Activated naive CD4-positive, alpha-beta T cell treated with anti-CD3 and anti-CD28 coated beads, Interleukin-2, amount 50 U/mL, for 24 hours (primary cell): ENCODE results near the gene GFRA1.

Source experiments
- H3K27ac Mint-ChIP-seq: one replicate; pipeline ENCODE4 v1.8.0; 2021; ENCODE audit warnings: mild to moderate bottlenecking, mixed read lengths
- H3K27me3 Mint-ChIP-seq: one replicate; pipeline ENCODE4 v1.8.0; 2021; ENCODE audit warnings: mixed read lengths
- H3K36me3 Mint-ChIP-seq: one replicate; pipeline ENCODE4 v1.8.0; 2021; ENCODE audit warnings: mixed read lengths
- H3K4me1 Mint-ChIP-seq: one replicate; pipeline ENCODE4 v1.8.0; 2021; ENCODE audit warnings: mixed read lengths
- H3K4me3 Mint-ChIP-seq: one replicate; pipeline ENCODE4 v1.8.0; 2021; ENCODE audit warnings: mild to moderate bottlenecking, mixed read lengths
- H3K9me3 Mint-ChIP-seq: one replicate; pipeline ENCODE4 v1.8.0; 2021; ENCODE audit warnings: mixed read lengths

GFRA1 gene

GRCh38 chr10:116281775-116282174 is 8.8 kb upstream of the GFRA1 start:
- Mint-ChIP-seq H3K4me1 (no peaks in the 10 kb centered on the region), H3K9me3 (peaks cover 8% of the 10 kb centered on the region), H3K4me3 (no peak overlapping the region), H3K36me3 (no peaks in the 10 kb centered on the region), H3K27ac (no peak overlapping the region), H3K27me3 (peaks cover 10% of the 10 kb centered on the region)

GRCh38 chr10:116278846-116279245 is 5.8 kb upstream of the GFRA1 start:
- H3K9me3 Mint-ChIP-seq = peaks cover 8% of the 10 kb centered on the region
- no peak overlapping the region for H3K27ac Mint-ChIP-seq
- no peaks in the 10 kb centered on the region for H3K36me3 Mint-ChIP-seq
- H3K27me3 Mint-ChIP-seq = peaks cover 18% of the 10 kb centered on the region
- no peak overlapping the region for H3K4me3 Mint-ChIP-seq
- peaks cover under 1% of the 10 kb centered on the region for H3K4me1 Mint-ChIP-seq

- H3K4me1 Mint-ChIP-seq = peaks cover 4% of the 10 kb centered on the region
- no peak overlapping the region for H3K4me3 Mint-ChIP-seq
- peaks cover 23% of the 10 kb centered on the region for H3K27me3 Mint-ChIP-seq
- peaks cover 8% of the 10 kb centered on the region for H3K9me3 Mint-ChIP-seq
- H3K27ac Mint-ChIP-seq = no peak overlapping the region
- H3K36me3 Mint-ChIP-seq = peaks cover 3% of the 10 kb centered on the region
Observed at GRCh38 chr10:116276981-116277380, 4.0 kb upstream of the GFRA1 start.

GRCh38 chr10:116274064-116274904 is 1.3 kb upstream of the GFRA1 start:
- no peak overlapping the region for H3K4me3 Mint-ChIP-seq

GRCh38 chr10:116271593-116272439 is 1.2 kb downstream of the GFRA1 start:
- Mint-ChIP-seq H3K9me3 (no peaks in the 10 kb centered on the region), H3K27ac (no peak overlapping the region), H3K27me3 (peaks cover 30% of the 10 kb centered on the region)

More at GRCh38 chr10:116274064-116274904, 1.3 kb upstream of the GFRA1 start:
- Mint-ChIP-seq H3K9me3 (peaks cover 8% of the 10 kb centered on the region), H3K27ac (no peak overlapping the region), H3K36me3 (peaks cover 3% of the 10 kb centered on the region), H3K27me3 (peaks cover 35% of the 10 kb centered on the region), H3K4me1 (peaks cover 4% of the 10 kb centered on the region)

GRCh38 chr10:116270771-116271592 is 2.0 kb downstream of the GFRA1 start:
- no peaks in the 10 kb centered on the region for H3K9me3 Mint-ChIP-seq

More at GRCh38 chr10:116271593-116272439, 1.2 kb downstream of the GFRA1 start:
- H3K4me3 Mint-ChIP-seq = no peak overlapping the region
- peaks cover 3% of the 10 kb centered on the region for H3K36me3 Mint-ChIP-seq
- peaks cover 4% of the 10 kb centered on the region for H3K4me1 Mint-ChIP-seq

GRCh38 chr10:116270126-116270770 is 2.8 kb downstream of the GFRA1 start:
- peaks cover 26% of the 10 kb centered on the region for H3K27me3 Mint-ChIP-seq
- peaks cover 3% of the 10 kb centered on the region for H3K36me3 Mint-ChIP-seq
- no peak overlapping the region for H3K27ac Mint-ChIP-seq
- H3K4me3 Mint-ChIP-seq = no peak overlapping the region
- no peaks in the 10 kb centered on the region for H3K9me3 Mint-ChIP-seq
- peaks cover 4% of the 10 kb centered on the region for H3K4me1 Mint-ChIP-seq

More at GRCh38 chr10:116270771-116271592, 2.0 kb downstream of the GFRA1 start:
- peaks cover 4% of the 10 kb centered on the region for H3K4me1 Mint-ChIP-seq
- peaks cover 26% of the 10 kb centered on the region for H3K27me3 Mint-ChIP-seq
- no peak overlapping the region for H3K4me3 Mint-ChIP-seq
- H3K27ac Mint-ChIP-seq = no peak overlapping the region
- peaks cover 3% of the 10 kb centered on the region for H3K36me3 Mint-ChIP-seq

- H3K4me3 Mint-ChIP-seq = no peak overlapping the region
- peaks cover 3% of the 10 kb centered on the region for H3K36me3 Mint-ChIP-seq
- peaks cover 4% of the 10 kb centered on the region for H3K4me1 Mint-ChIP-seq
- no peaks in the 10 kb centered on the region for H3K9me3 Mint-ChIP-seq
- no peak overlapping the region for H3K27ac Mint-ChIP-seq
- peaks cover 24% of the 10 kb centered on the region for H3K27me3 Mint-ChIP-seq
Observed at GRCh38 chr10:116269619-116270018, 3.4 kb downstream of the GFRA1 start.

GRCh38 chr10:116268976-116269375 is 4.0 kb downstream of the GFRA1 start:
- Mint-ChIP-seq H3K4me3 (no peak overlapping the region), H3K9me3 (no peaks in the 10 kb centered on the region), H3K36me3 (peaks cover 3% of the 10 kb centered on the region), H3K4me1 (peaks cover 4% of the 10 kb centered on the region), H3K27ac (no peak overlapping the region), H3K27me3 (peaks cover 20% of the 10 kb centered on the region)

- H3K27ac Mint-ChIP-seq = no peak overlapping the region
- no peaks in the 10 kb centered on the region for H3K36me3 Mint-ChIP-seq
- H3K9me3 Mint-ChIP-seq = no peaks in the 10 kb centered on the region
- peaks cover 15% of the 10 kb centered on the region for H3K27me3 Mint-ChIP-seq
- H3K4me3 Mint-ChIP-seq = no peak overlapping the region
- no peaks in the 10 kb centered on the region for H3K4me1 Mint-ChIP-seq
Observed at GRCh38 chr10:116265686-116266085, 7.3 kb downstream of the GFRA1 start.

GRCh38 chr10:116263870-116264655 is 8.9 kb downstream of the GFRA1 start:
- H3K36me3 Mint-ChIP-seq = no peaks in the 10 kb centered on the region
- no peaks in the 10 kb centered on the region for H3K4me1 Mint-ChIP-seq
- H3K27ac Mint-ChIP-seq = no peak overlapping the region
- no peak overlapping the region for H3K4me3 Mint-ChIP-seq
- peaks cover 5% of the 10 kb centered on the region for H3K27me3 Mint-ChIP-seq
- H3K9me3 Mint-ChIP-seq = no peaks in the 10 kb centered on the region

- H3K9me3 Mint-ChIP-seq = peaks cover 4% of the 10 kb centered on the region
- no peaks in the 10 kb centered on the region for H3K4me1 Mint-ChIP-seq
- no peaks in the 10 kb centered on the region for H3K36me3 Mint-ChIP-seq
- H3K27me3 Mint-ChIP-seq = peaks cover 7% of the 10 kb centered on the region
- H3K4me3 Mint-ChIP-seq = no peak overlapping the region
- no peak overlapping the region for H3K27ac Mint-ChIP-seq
Observed at GRCh38 chr10:116262678-116263077, 10.3 kb downstream of the GFRA1 start.

- no peaks in the 10 kb centered on the region for H3K36me3 Mint-ChIP-seq
- H3K27ac Mint-ChIP-seq = no peak overlapping the region
- H3K4me1 Mint-ChIP-seq = no peaks in the 10 kb centered on the region
- peaks cover 5% of the 10 kb centered on the region for H3K9me3 Mint-ChIP-seq
- H3K27me3 Mint-ChIP-seq = peaks cover 7% of the 10 kb centered on the region
- H3K4me3 Mint-ChIP-seq = no peak overlapping the region
Observed at GRCh38 chr10:116260599-116260998, 12.4 kb downstream of the GFRA1 start.

- H3K36me3 Mint-ChIP-seq = no peaks in the 10 kb centered on the region
- H3K4me1 Mint-ChIP-seq = no peaks in the 10 kb centered on the region
- H3K27ac Mint-ChIP-seq = no peak overlapping the region
- peaks cover 7% of the 10 kb centered on the region for H3K27me3 Mint-ChIP-seq
- H3K4me3 Mint-ChIP-seq = no peak overlapping the region
- H3K9me3 Mint-ChIP-seq = peaks cover 5% of the 10 kb centered on the region
Observed at GRCh38 chr10:116259638-116260037, 13.4 kb downstream of the GFRA1 start.
